Immature natural killer cell (primary cell): ENCODE data around the gene CLIC5. TPM values are rescaled to one million over a fixed set of nuclear protein-coding genes. Genes with fewer than 3 reads are reported as not detected.

Experiments
- DNase-seq, 3 donors: peaks; one replicate each; pipeline ENCODE4 v3.0.0; 2022; ENCODE audit warnings: mixed read lengths in 1 of 3
- H3K27ac Mint-ChIP-seq, 6 donors: one replicate each; pipeline ENCODE4 v1.8.0; 2020; ENCODE audit warnings: mixed read lengths in 6 of 6, mild to moderate bottlenecking in 5 of 6, inconsistent platforms in 4 of 6, moderate library complexity in 3 of 6
- H3K27me3 Mint-ChIP-seq, 3 donors: one replicate each; pipeline ENCODE4 v1.8.0; 2020 to 2021; ENCODE audit warnings: low read depth in 3 of 3, mild to moderate bottlenecking in 3 of 3, mixed read lengths in 3 of 3, moderate library complexity in 3 of 3, inconsistent platforms in 1 of 3
- H3K36me3 Mint-ChIP-seq, 3 donors: one replicate each; pipeline ENCODE4 v1.8.0; 2020; ENCODE audit warnings: mixed read lengths in 3 of 3, inconsistent platforms in 2 of 3, mild to moderate bottlenecking in 2 of 3
- H3K4me1 Mint-ChIP-seq, 2 donors: one replicate each; pipeline ENCODE4 v1.8.0; 2020; ENCODE audit warnings: inconsistent platforms in 2 of 2, mild to moderate bottlenecking in 2 of 2, mixed read lengths in 2 of 2, moderate library complexity in 1 of 2
- H3K4me3 Mint-ChIP-seq, 5 donors: one replicate each; pipeline ENCODE4 v1.8.0; 2020; ENCODE audit warnings: mild to moderate bottlenecking in 5 of 5, mixed read lengths in 5 of 5, inconsistent platforms in 3 of 5, moderate library complexity in 3 of 5
- H3K9me3 Mint-ChIP-seq, 6 donors: one replicate each; pipeline ENCODE4 v1.8.0; 2020; ENCODE audit warnings: mild to moderate bottlenecking in 6 of 6, mixed read lengths in 6 of 6, inconsistent platforms in 4 of 6, moderate library complexity in 3 of 6
- polyA plus RNA-seq, 3 donors: library from polyadenylated mRNA; unstranded; fragments of 300-500 nt; fragmentation: Illumina TruSeq; gene quantifications; one replicate each; pipeline ENCODE4 v1.2.3, GENCODE V29; 2021

CLIC5 gene
- polyA plus RNA-seq, 3 donors from 2014 or later = 0.44 TPM; not detected in 2

DNA sequence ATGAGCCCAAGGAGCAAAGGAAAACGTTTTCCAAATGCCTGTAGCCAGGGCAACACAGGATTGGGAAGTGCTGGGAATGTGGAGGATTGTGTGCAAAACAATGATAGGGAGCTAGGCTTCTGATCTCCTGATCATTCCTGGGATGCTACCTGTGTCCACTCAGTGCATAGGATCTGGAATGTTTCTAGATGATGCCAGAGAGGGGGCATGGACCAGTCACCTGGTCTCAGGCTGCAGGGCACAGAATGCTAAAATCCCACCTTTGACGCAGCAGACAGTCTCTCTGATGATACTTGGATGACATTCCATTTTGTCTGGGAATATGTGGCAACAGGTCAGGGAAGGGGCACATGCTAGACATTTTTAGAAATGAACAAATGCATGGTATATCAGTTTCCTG, 128.9 kb downstream of the CLIC5 start:
- Mint-ChIP-seq H3K4me1 (peaks cover 3 to 9% of the 10 kb centered on the region in 2 donors), H3K9me3 (peaks cover 0 to 2% (median 0%) of the 10 kb centered on the region in 6 donors)

DNA sequence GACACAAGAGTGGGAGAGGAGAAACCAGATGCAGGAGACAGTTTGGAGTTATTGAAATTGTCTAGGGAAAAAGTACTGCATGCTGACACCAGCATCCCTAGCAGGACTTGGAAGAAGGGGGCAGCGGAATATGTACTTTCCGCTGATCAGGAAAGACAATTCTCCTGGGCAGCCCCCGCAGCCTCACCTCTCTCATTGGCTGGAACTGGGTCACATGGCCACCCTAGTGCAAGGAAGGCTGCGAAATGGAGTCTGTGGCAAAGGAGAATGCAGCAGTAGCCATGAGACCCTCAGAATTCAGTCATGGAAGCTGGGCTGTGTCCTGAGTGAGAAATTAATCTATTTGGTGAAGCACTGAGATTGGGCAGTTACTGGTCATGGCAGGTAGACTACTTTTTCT, 131.3 kb downstream of the CLIC5 start:
- no peak for DNase-seq
- H3K9me3 Mint-ChIP-seq = no peaks in the 10 kb centered on the region
- H3K27me3 Mint-ChIP-seq = peaks cover 4 to 11% (median 6%) of the 10 kb centered on the region in 3 donors
- H3K27ac Mint-ChIP-seq = no peak overlapping the region
- no peak overlapping the region for H3K4me3 Mint-ChIP-seq
- H3K4me1 Mint-ChIP-seq = peaks cover 3 to 9% of the 10 kb centered on the region in 2 donors
- no peaks in the 10 kb centered on the region for H3K36me3 Mint-ChIP-seq

More for the DNA sequence above, 128.9 kb downstream of the CLIC5 start:
- Mint-ChIP-seq H3K27ac (no peak overlapping the region), H3K4me3 (no peak overlapping the region), H3K36me3 (no peaks in the 10 kb centered on the region), H3K27me3 (peaks cover 4 to 6% (median 5%) of the 10 kb centered on the region in 3 donors)
- DNase-seq = no peak

DNA sequence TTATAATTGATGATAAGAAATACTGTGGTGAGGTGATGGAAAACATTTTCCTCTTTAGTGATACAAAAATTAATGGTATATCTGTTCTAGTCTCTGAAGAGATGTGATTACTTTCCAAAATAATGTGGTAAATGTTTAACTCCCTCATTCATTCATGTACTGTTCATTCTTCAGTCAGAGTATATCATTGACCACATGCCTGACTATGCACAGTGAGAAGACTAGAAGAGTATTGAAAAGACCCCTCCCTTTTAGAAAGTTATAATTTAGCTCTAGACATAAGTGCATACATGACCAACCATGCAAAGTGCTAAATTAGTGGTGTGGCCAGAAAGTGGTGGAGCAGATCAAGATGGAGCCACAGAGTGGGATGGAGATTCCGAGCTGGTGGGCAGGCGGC, 133.0 kb downstream of the CLIC5 start:
- H3K36me3 Mint-ChIP-seq = no peaks in the 10 kb centered on the region
- no peak overlapping the region for H3K27ac Mint-ChIP-seq
- H3K4me1 Mint-ChIP-seq = peaks cover under 1 to 3% of the 10 kb centered on the region in 2 donors
- no peak overlapping the region for H3K4me3 Mint-ChIP-seq
- no peaks in the 10 kb centered on the region for H3K9me3 Mint-ChIP-seq
- DNase-seq = no peak
- peaks cover 4 to 11% (median 6%) of the 10 kb centered on the region in 3 donors for H3K27me3 Mint-ChIP-seq

DNA sequence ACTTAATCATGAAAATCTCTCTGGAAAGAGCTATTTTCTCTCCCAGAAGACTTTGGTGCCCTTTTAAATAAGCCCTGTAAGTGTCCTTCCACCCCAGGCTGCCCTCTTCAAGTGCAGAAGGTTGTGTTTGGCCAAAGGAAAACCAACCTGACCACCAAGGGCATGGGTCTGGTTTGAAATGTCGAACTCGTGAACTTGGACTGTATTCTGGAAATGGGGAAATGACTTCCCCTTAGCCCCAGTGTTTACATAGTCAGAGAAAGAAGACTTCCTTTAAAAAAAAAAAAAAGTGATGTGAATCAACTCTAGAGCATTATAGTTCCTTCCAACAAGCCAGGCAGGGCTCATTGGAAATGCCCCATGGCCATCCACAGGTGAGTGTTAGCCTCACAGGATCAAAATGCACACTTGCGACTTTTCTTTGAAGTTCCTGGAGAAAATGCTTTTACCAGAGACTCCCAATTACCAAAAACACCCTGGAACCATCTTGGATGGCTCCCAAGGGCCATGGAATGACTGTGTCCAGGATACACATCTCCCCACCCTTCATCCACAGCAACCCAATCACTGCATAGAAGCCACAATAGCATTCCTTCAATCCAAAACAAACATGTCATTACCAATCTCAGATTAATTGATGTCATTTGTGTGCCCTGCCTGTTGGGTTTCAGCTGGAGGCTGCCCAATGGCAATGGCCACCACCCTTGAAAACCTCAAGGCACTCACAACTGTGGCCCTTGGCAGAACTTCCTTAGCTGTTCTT, 133.8 kb downstream of the CLIC5 start:
- Mint-ChIP-seq H3K4me1 (no peaks in the 10 kb centered on the region), H3K4me3 (no peak overlapping the region), H3K27me3 (peaks cover 4 to 11% (median 6%) of the 10 kb centered on the region in 3 donors), H3K27ac (no peak overlapping the region), H3K9me3 (no peaks in the 10 kb centered on the region), H3K36me3 (no peaks in the 10 kb centered on the region)
- DNase-seq = no peak

DNA sequence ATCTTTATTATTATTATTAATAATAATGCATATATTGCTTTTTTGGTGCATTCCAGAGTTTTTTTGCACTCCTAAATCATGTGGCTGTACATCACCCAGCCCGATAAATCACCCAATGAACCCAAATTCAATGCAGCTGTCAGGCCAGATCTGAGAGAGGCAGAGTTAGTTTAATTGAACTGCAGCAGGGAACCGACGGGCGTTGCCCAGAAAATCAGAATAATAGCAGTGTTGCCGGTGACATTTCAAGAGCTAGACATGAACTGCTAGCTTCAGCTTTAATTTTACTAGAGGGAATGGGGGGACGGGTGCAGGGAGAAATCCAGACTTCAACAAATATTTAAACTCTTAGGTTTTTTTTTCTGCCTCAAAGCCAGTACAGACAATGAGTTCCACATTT, 135.0 kb downstream of the CLIC5 start:
- H3K4me3 Mint-ChIP-seq = no peak overlapping the region
- H3K36me3 Mint-ChIP-seq = no peaks in the 10 kb centered on the region
- DNase-seq = no peak
- H3K4me1 Mint-ChIP-seq = no peaks in the 10 kb centered on the region
- peaks cover 1 to 9% (median 6%) of the 10 kb centered on the region in 3 donors for H3K27me3 Mint-ChIP-seq
- no peak overlapping the region for H3K27ac Mint-ChIP-seq
- no peaks in the 10 kb centered on the region for H3K9me3 Mint-ChIP-seq

DNA sequence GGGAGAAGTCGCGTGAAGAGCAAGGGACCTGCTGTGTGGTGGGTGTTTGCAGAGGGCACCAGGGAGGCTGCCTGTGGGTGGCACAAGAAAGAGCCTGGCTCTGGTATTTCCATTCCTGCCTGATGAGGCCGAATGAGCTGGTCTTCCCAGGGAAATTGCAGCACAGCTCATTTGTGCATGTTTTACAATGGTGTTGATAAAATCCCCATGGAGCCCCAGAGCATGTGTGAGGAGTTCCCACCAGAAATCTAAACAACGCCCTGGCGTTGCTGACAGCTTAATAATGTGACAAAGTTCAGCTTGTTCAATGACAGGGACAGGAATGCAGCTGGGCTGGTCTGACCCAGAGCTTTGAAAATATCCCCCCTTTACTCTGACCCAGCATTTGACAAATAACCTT, 135.5 kb downstream of the CLIC5 start:
- H3K9me3 Mint-ChIP-seq = no peaks in the 10 kb centered on the region
- no peak overlapping the region for H3K27ac Mint-ChIP-seq
- H3K4me1 Mint-ChIP-seq = no peaks in the 10 kb centered on the region
- no peaks in the 10 kb centered on the region for H3K36me3 Mint-ChIP-seq
- peaks cover 0 to 9% (median 6%) of the 10 kb centered on the region in 3 donors for H3K27me3 Mint-ChIP-seq
- no peak for DNase-seq
- no peak overlapping the region for H3K4me3 Mint-ChIP-seq

DNA sequence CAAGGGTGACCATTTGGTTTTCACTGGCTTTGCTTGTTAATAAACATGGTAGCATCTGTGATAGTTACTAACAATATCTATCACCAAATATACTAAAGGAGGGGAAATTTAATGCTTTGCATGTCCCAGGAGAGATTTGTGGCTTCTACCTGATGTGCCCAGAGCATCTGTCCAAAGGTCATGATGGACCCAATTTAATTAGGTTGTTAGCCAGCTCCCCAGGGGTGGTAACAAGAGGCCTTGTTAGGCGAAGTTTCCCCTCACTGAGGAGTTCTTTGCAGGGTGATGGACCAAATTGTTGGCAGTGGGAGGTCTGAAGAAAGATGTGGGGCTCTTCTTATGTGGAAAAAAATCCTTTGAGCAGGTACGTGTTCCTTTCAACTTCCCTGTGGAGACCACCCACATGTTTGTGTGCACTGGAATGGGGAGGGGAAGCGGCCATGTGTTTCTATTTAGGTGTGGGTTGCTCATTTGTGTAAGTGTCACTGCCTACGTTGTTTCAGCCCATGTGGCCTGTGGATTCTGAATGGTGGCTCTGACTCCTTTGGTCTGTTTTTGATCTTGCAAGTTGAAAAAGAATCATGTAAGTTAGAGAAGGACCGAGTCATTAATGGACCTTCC, 137.6 kb downstream of the CLIC5 start:
- no peak overlapping the region for H3K4me3 Mint-ChIP-seq
- H3K36me3 Mint-ChIP-seq = no peaks in the 10 kb centered on the region
- no peaks in the 10 kb centered on the region for H3K4me1 Mint-ChIP-seq
- peaks cover 0 to 6% (median 3%) of the 10 kb centered on the region in 3 donors for H3K27me3 Mint-ChIP-seq
- no peak overlapping the region for H3K27ac Mint-ChIP-seq
- DNase-seq = no peak
- H3K9me3 Mint-ChIP-seq = no peaks in the 10 kb centered on the region

DNA sequence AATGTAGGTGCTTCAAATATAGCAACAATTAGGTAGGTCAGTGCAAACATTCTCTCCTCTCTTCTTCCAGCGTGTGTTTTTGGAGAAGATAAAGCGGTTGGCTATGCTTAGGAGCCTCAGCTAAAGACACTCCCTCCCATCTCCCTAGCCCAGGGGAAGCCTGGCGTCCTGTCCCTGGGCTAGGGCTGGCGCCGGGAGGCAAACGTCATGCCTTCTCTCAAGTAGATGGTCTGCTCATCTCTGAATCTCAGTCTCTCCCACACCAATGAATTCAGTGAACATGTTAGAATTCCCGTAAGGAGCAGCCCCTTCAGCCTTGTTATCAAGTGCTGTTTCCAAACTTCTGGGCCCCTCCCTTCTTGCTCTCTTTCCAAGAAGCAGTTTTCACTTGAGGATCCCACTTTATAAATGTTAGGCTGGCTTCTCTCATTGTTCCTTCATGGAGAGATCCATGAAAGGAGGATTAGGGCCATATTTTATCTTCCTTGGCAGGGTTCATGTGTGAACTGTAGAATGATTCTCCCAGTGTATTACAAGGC, 142.8 kb downstream of the CLIC5 start:
- Mint-ChIP-seq H3K27ac (no peak overlapping the region), H3K4me3 (no peak overlapping the region), H3K4me1 (no peaks in the 10 kb centered on the region), H3K9me3 (no peaks in the 10 kb centered on the region), H3K27me3 (peaks cover 0 to 7% (median 1%) of the 10 kb centered on the region in 3 donors), H3K36me3 (no peaks in the 10 kb centered on the region)
- no peak for DNase-seq

DNA sequence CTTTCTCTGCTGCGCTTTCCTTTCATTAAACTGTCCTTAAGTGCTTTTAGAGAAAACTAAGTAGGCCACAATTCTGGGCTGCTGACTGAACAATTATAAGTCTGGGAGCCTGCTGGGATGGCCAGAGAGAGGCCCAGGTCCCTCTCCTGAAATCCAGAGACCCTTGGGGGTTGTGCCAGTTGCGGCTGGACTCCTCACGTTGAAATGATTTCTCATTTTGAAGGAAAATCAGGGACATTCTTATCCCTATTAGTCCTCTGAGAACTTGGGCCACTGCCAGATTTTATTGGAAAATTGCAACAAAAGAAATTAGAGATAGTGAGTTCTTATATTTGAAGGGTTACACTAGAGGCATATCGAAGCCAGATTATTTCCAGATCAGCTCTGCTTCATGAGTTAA, 145.1 kb downstream of the CLIC5 start:
- H3K4me1 Mint-ChIP-seq = no peaks in the 10 kb centered on the region
- H3K27me3 Mint-ChIP-seq = peaks cover 0 to 7% (median 2%) of the 10 kb centered on the region in 3 donors

DNA sequence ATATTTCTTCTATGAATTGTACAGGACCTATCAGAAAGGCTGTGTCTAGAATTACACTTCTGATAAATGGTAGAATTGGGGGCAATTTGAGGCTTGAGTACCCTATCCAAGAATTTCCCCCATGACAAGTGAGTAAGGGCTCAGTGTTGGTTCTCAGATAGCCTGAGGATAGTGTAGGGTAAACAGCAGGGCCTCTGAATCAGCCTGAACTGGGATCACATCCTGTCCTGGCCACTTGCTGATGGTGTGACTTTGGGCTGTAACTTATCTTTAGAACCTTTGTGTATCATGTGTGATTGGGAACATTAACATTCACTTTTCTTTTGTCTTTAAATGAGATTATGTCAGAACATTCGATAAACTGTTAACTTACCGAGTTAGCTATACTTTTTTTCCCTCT, 151.0 kb downstream of the CLIC5 start:
- no peaks in the 10 kb centered on the region for H3K9me3 Mint-ChIP-seq
- H3K27me3 Mint-ChIP-seq = peaks cover 0 to 11% (median 2%) of the 10 kb centered on the region in 3 donors
- H3K36me3 Mint-ChIP-seq = no peaks in the 10 kb centered on the region
- no peak overlapping the region for H3K27ac Mint-ChIP-seq
- no peak for DNase-seq
- H3K4me1 Mint-ChIP-seq = no peaks in the 10 kb centered on the region
- H3K4me3 Mint-ChIP-seq = no peak overlapping the region

More for the DNA sequence above, 145.1 kb downstream of the CLIC5 start:
- no peak overlapping the region for H3K4me3 Mint-ChIP-seq
- no peak overlapping the region for H3K27ac Mint-ChIP-seq
- no peak for DNase-seq
- no peaks in the 10 kb centered on the region for H3K36me3 Mint-ChIP-seq
- H3K9me3 Mint-ChIP-seq = no peaks in the 10 kb centered on the region

DNA sequence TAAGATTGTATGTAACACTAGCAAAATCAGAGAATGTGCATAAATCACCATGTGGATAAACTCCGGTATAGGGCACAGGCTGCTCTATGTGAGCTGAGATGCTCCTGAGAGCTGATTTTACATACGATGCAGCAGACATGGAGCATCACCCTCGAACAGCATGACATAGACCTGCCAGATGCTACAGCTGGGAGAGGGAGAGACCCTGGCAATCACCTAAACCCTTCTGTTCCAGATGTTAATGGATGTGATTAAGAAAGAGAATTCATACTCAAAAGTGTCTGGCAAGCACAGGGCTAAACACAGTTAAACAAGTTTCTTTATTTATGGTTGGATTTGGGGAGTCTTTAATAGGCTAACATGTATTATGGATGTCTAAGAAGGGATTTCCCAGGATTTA, 157.0 kb downstream of the CLIC5 start:
- DNase-seq = no peak
- H3K4me1 Mint-ChIP-seq = no peaks in the 10 kb centered on the region
- H3K9me3 Mint-ChIP-seq = no peaks in the 10 kb centered on the region
- no peak overlapping the region for H3K4me3 Mint-ChIP-seq
- no peaks in the 10 kb centered on the region for H3K36me3 Mint-ChIP-seq
- H3K27ac Mint-ChIP-seq = no peak overlapping the region
- H3K27me3 Mint-ChIP-seq = peaks cover 0 to 9% (median 2%) of the 10 kb centered on the region in 3 donors

DNA sequence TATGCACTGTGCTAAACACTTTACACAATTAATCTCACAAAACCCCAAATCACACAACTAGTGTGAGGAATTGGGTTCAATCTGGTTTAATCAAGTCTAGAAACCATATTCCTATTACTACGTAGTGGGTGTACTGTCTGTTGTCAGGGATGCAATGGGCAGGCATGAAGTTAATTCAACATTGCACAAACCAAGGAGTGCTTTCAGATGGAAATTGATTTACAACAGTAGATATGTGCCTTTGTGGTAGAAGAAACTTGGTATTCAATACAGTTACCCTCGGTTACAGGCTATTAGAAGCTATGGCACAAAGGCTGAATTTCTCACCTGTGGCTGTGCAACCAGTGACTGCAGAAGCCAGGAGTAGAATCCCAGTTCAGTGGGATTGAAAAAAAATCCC, 157.8 kb downstream of the CLIC5 start:
- no peak overlapping the region for H3K4me3 Mint-ChIP-seq
- H3K27ac Mint-ChIP-seq = no peak overlapping the region
- DNase-seq = no peak
- no peaks in the 10 kb centered on the region for H3K9me3 Mint-ChIP-seq
- H3K27me3 Mint-ChIP-seq = peaks cover 0 to 12% (median 2%) of the 10 kb centered on the region in 3 donors
- no peaks in the 10 kb centered on the region for H3K36me3 Mint-ChIP-seq
- H3K4me1 Mint-ChIP-seq = no peaks in the 10 kb centered on the region

DNA sequence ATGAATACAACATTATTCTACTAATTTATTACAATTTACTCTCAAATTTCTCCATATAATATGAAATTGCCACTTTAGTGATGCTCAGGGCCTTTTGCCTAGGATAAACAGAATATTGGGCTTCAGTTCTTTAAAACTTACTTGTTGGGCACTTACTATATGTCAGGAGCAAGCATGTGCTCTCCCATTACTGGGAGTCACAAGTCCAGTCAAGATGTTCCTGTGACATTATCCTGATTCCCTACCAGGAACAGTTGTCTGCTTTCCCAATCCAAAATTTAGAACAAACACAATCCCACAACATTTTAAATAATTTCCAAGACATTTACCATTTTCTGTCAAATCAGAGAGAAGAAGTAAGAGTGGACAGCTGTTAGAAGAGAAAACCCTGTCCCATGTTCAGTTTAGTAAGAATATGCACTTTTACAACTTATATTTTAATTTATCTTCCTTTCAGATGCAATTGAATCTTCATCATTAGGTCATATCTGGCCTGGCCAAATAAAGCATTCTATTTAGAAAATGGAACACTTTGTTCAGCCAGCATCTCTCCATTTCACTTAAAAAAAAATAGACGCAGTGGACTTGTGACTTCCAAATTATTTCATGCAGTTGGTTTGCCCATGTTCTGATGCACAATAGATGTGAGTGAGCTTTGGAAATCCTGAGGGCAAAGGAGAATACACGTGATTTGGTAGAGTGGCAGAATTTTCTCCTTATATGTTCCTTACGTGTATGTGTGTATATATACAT, 159.8 kb downstream of the CLIC5 start:
- Mint-ChIP-seq H3K4me1 (no peaks in the 10 kb centered on the region), H3K4me3 (no peak overlapping the region), H3K27ac (no peak overlapping the region), H3K27me3 (peaks cover 0 to 11% (median 7%) of the 10 kb centered on the region in 3 donors), H3K9me3 (no peaks in the 10 kb centered on the region), H3K36me3 (no peaks in the 10 kb centered on the region)
- no peak for DNase-seq
